ENCODE measurements around the gene CMYA5. TPM values are rescaled to one million over a fixed set of nuclear protein-coding genes. Genes with fewer than 3 reads are reported as not detected.
A peak's percentile ranks its signal among the peaks of the same experiment; 100 is the strongest.

CMYA5 gene
- total and polyA plus RNA-seq, 2 of the 4 experiments (the other 2 are of a cell fraction) = 0.39 to 0.90 TPM

GRCh38 chr5:79697222-79698170, 7.9 kb downstream of the CMYA5 start:
- no CpG with 5 or more reads among the region's 4 CpGs for WGBS, 2 experiments (ENCODE audit: extremely low coverage in 2 of 2, insufficient read length in 1 of 2)
- in situ Hi-C loops (cut with MboI; ENCODE audit: low sequenced_read_pairs) (no loop called here), intact Hi-C loops (cut with micrococcal nuclease) (no loop called here), dilution Hi-C loops (cut with HindIII; ENCODE audit: low sequenced_read_pairs, unreplicated experiment) (no loop called here)
- no peak overlapping the region for H3K4me2 ChIP-seq (ENCODE audit: low read depth, low read length)
- H4K20me1 ChIP-seq (ENCODE audit: insufficient read depth, low read length) = no peaks in the 10 kb centered on the region
- H3K9me1 ChIP-seq (ENCODE audit: insufficient read depth, low read length) = no peaks in the 10 kb centered on the region
- no peaks in the 10 kb centered on the region for H3K79me1 ChIP-seq (ENCODE audit: low read depth in 1 of 2, low read length in 2 of 2)
- H2BK20ac ChIP-seq (ENCODE audit: low read depth, low read length) = no peak overlapping the region
- DNase-seq (peak; percentile 65), ATAC-seq (ENCODE audit: low read depth) (peak; percentile 29; the same call in 1 of the 2 replicates)
- H3K9me3 ChIP-seq (ENCODE audit: control insufficient read depth, insufficient read depth, low read length) = no peaks in the 10 kb centered on the region
- no peak overlapping the region for H3K9ac ChIP-seq (ENCODE audit: low read depth, low read length)
- H4K5ac ChIP-seq (ENCODE audit: low read depth, low read length) = no peak overlapping the region
- POLR2A ChIA-PET (ENCODE audit: unreplicated experiment) = interaction anchor here (0.6 kb wide), 1 partner anchor 283 kb away, joined by 6 read pairs; no protein-coding TSS in a partner anchor
- H4K91ac ChIP-seq (ENCODE audit: insufficient read depth, low read depth, low read length) = no peak overlapping the region
- no peaks in the 10 kb centered on the region for H3K36me3 ChIP-seq (ENCODE audit: control insufficient read depth, insufficient read depth, low read length)
- no peak overlapping the region for H2AK9ac ChIP-seq (replicated peaks; ENCODE audit: low read depth, low read length, poor library complexity)
- no peak overlapping the region for H3K56ac ChIP-seq (ENCODE audit: extremely low read depth, insufficient read depth, low read length)
- TF ChIP-seq CEBPB (IDR thresholded peaks at IDR 0.05; ENCODE audit: low read depth, low read length) (peak; percentile 77), NFE2L2 (IDR thresholded peaks at IDR 0.05; ENCODE audit: low read depth, low read length) (no peak)
- H3K27me3 ChIP-seq (ENCODE audit: control insufficient read depth, insufficient read depth, low read length) = no peaks in the 10 kb centered on the region
- no peak overlapping the region for H2AFZ ChIP-seq (replicated peaks; ENCODE audit: low read length, poor library complexity)
- no peak overlapping the region for H3K27ac ChIP-seq (ENCODE audit: insufficient read depth, low read length)
- H3K14ac ChIP-seq (replicated peaks; ENCODE audit: low read depth, low read length) = no peak overlapping the region
- H2BK15ac ChIP-seq (ENCODE audit: low read depth, low read length) = no peak overlapping the region
- H4K8ac ChIP-seq (ENCODE audit: low read depth in 2 of 2, low read length in 2 of 2) = no peak overlapping the region
- no TSS peak for BruUV-seq (replicated peaks)
- no peak overlapping the region for H3K4me3 ChIP-seq (ENCODE audit: insufficient read depth, low read depth, low read length)
- H3K4ac ChIP-seq (ENCODE audit: low read depth, low read length) = no peak overlapping the region
- no peak overlapping the region for H2AK5ac ChIP-seq (ENCODE audit: low read depth, low read length)
- H3K4me1 ChIP-seq (ENCODE audit: control insufficient read depth, insufficient read depth, low read length) = no peaks in the 10 kb centered on the region
- CTCF ChIA-PET = no interaction called here
- no peak overlapping the region for H3K18ac ChIP-seq (ENCODE audit: low read depth, low read length)
- H3K23ac ChIP-seq (ENCODE audit: low read depth, low read length) = no peak overlapping the region
- H2BK5ac ChIP-seq (ENCODE audit: low read depth, low read length, poor library complexity, severe bottlenecking) = no peak overlapping the region
- no peak overlapping the region for H2BK120ac ChIP-seq (ENCODE audit: low read depth, low read length)
